NCI-H2107 treated with DMSO at 0.1 percent for 48 hours (cell line): Measurements from ENCODE around the gene PTN.

Experiments
- DNase-seq: peaks from one replicate; lab custom pipeline; 2025; ENCODE audit not compliant: unreplicated experiment; lab: John Stamatoyannopoulos, UW

The PTN gene

DNA sequence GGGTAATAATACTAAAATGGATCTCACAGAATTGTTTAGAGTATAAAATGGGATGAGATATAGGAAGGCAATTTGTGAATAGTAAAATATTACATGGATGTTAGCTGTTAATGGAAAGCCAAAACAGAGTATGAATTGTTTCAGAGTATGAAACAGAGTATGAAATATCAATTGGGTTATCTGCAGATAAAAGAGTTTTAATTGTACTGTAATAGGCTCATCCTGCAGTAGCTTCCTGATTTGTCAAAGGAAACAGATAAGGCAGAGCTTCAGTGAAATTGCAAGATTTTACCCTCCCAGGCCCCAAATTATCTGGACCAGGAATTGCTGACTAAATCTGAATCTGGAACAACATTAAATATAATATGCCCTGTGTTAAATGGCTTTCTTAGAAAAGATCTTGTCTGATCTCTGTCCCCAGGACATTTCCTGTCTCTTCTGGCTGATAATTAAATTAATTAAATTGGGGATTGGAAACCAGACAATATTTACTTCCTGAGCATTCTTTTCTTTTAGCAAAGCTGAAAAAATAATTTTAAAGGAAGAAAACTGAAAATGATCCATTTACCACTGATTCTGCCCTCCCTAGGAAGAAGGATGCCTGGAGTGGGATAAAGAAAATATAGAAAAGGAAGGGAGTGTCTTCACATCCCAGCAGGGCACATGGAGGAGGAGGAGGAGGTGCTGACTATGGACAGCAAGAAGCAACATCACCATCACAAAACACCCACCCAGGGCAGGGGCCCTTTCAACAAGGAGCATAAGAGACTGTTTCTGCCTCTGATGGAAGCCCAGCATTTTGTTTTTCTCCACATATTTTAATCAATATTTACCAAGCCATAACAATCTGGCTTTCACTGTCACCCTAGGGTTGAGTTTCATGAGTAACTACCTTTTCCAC, 18.5 kb downstream of the PTN start:
- DNase-seq, result no peak

GRCh38 chr7:137316648-137317353, 26.7 kb downstream of the PTN start:
- DNase-seq, result no peak

GRCh38 chr7:137313201-137313600, 30.3 kb downstream of the PTN start:
- no peak for DNase-seq

DNA sequence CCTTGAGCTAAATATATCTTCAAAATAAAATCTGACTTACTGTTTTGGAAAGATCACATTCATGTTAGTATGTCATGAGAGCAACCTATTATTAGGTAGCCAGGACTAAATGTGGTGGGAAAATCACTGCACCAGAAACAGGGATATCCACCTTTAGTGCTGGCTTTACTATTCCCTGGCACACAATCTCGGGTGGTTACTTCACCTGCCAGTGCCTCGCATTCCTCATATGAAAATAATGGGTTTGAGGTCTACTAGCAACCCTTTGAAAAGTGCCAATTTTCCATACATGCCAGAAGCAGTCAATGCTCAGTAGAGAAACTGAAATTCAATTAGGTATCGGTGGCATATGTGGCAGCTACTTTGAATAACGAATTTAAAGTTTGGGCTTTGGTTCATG, 36.8 kb downstream of the PTN start:
- no peak for DNase-seq

DNA sequence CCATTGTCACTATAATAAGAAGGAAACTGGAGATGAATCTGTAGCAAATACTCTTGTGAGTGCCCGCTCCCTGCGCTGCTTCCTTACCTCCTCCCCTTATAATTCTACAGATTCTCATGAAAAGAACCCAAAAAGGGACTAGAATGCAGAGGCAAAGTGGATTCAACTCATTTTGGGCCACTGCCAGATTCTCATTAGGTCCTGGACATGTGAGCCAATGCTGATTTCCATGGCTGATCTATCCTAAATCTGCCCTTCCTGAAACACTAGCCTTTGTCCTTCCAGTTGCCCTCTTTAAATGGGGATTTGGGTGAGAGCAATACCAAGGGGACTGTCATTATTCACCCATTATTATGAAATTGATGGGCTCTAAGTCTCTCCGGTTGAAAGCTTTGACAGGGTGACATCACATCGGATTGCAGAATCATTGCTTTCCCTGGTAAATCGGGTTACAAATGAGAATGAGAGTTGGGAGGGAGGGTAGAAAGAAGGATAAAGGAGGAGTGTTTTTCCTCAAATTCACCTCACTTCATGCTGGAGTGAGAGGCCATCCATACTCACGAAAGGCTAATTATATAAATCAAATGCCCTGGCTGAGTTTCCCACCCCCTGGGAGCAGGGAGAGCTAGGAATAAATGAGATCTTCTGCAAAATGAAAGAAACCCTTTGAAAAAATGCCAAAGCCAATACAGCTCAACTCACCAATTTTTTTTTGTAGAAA, 37.5 kb downstream of the PTN start:
- no peak for DNase-seq

GRCh38 chr7:137304624-137305235, 38.8 kb downstream of the PTN start:
- no peak for DNase-seq

DNA sequence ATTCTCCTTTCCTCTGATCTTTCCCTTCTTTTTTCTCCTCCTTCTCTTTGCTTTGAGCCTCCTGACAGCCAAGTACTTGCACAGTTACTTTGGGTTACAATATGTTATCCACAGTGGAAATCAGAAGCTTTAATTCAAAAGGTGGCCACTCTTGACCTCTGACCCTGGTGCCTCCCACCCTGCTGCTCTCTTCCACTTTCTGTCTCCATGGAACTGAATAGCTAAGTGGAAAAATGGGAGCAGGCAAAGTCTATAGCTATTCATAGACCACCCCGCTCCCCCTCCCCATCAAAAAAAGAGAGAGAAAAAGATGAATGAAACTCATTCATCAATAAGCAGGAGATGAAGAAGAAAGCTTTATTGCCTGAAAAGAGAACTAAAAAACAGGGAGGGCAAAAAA, 39.4 kb downstream of the PTN start:
- DNase-seq, result no peak

- no peak for DNase-seq
These were observed 41.5 kb downstream of the PTN start for GRCh38 chr7:137302081-137302480.

GRCh38 chr7:137298464-137298794, 45.1 kb downstream of the PTN start:
- no peak for DNase-seq

- DNase-seq, result no peak
These were observed 45.7 kb downstream of the PTN start for GRCh38 chr7:137297551-137298463.

GRCh38 chr7:137296576-137296975, 47.0 kb downstream of the PTN start:
- DNase-seq, result no peak

DNA sequence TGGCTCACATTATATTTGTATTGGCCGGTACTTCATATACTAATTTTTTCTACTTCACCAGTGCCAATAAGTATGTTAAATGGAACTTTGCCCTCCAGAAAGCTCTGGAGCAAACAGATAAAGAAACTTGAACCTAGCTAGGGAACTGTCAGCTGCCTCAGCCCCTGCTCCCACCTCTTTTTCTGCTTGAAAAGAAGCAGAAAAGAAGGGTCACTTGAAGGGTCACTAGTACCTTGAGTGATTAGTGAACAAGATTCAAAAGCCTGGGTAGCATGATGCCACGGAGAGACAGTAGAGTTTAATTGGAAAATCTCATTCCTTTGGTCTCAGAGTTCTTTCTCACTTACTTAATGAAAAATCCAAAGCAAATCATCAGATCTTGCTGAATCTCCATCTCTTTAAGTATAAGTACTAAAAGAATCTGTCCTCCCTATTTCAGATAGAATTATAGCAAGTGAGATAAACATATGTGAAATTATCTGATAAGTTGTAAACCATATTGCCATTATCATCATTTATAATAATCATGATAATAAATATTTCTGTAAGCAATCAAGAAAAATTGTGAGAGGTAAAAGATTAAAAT, 47.7 kb downstream of the PTN start:
- no peak for DNase-seq

DNA sequence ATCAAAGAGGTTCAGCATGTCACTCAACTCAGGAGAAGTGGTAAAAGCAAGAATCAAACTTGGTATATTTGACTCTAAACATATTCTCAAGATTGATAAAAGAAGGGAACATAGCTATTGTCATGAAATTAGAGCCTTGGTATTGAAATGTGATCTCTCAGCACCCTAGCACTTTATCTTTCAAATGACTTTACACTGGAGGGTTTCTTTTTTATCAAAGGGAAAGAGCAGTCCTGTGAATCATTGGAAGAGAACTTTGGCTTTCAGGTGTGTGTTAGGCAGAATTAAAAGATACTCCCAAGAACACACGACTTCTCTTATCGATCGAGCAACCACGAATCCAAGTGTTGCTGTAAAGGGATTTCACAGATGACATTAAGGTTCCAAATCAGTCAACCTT, 54.4 kb downstream of the PTN start:
- no peak for DNase-seq

GRCh38 chr7:137287651-137288258, 55.8 kb downstream of the PTN start:
- DNase-seq, result no peak

DNA sequence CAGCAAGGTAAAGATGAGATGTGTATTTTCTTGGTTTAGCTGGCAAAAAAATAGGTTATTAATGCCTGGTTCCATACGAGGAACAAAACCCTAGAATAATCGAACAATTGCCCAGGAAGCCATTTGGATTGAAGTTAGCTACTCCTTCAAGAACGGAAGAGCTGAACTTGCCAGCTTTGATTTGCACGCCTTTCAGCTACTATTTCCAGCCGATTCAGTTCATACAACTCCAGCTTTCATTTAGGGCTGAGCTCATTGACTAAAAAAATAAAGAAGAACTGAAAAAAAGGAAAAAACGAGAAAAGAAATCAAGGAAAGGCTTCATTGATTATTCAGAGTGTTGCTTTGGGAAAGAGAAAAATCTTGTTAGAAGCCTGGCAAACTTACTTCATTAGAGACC, 60.4 kb downstream of the PTN start:
- DNase-seq, result no peak

DNA sequence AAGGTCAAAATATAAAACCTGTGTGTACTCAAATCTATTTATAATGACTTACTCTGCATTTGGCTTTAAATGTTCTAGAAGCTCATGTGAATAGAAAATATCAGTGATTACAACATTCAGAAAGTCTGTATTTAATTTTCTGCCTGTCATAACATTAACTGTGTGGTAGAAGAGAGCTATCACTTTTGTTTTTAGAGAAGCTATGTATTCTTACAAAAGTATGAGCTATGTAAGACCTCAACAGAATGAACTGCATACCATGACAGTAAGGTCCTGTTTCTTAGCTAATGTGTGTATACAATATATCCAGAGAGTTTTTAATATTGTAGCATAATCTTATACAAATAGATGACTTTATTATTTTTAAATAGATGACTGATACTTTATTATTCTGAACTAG, 61.5 kb downstream of the PTN start:
- no peak for DNase-seq

DNA sequence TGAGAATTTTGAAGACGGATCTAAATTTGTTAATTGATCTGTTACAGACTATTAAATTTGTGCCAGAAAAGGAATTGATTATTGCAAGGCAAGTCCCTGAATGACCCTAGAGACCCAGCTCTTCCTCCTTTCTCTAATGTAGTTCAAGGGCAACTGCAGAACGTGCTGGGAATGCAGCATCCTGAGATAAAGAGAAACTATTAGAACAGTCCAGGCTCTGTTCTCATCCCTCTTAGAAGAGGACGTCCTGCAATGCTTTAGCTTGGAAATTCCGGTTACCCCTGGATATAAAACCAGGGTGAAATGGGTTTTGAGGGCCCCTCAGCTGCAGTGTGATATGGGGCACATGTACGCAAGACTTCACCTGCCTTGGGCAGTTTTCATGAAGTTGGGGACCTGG, 67.3 kb downstream of the PTN start:
- DNase-seq, result no peak

DNA sequence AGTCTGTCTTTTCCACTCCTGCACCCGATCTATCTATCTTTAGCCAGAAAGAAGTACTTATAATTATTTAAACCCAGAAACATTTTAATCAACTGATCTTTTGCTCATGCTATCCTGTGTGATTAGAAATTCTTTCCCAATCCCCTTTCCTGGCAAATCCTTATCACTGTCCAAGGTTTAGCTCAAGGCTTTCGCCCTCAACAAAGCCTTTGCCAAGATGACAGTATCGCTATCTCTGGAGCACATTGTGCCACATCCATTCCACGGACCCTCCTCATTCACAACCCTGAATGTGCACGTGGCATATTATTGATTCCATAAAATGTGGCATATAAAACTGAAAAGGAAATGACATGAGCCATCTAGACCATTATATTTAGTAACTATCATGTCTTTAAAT, 71.3 kb downstream of the PTN start:
- no peak for DNase-seq

DNA sequence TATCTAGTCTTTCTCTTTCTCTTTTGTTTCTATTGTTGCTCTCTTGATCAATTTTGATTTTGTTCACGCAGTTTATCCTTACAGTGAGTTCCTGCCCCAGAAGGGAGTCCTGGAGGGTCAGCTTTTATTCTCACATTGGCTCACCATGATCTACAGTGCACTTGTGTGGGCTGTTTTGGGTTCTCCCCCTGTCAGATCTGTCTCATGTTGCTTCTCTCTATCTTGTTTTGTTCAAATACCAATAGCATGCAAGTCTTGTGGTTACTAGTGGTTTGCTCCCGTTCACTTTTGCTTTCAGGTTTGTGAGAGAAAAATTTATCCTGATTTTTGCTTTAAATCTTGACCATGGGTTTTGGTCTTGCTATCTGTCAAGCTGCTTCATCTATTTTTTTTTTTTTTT, 74.3 kb downstream of the PTN start:
- DNase-seq, result no peak
